Activated gamma-delta T cell (primary cell): ENCODE results near the gene MAML3.

Experiments used
- DNase-seq: peaks from one replicate; lab custom pipeline; 2025; lab: John Stamatoyannopoulos, UW

The MAML3 gene

GRCh38 chr4:140046016-140046415 lies 108.0 kb downstream of the MAML3 start:
- DNase-seq = no peak

- no peak for DNase-seq
These were observed 109.6 kb downstream of the MAML3 start for GRCh38 chr4:140044337-140044902.

DNA sequence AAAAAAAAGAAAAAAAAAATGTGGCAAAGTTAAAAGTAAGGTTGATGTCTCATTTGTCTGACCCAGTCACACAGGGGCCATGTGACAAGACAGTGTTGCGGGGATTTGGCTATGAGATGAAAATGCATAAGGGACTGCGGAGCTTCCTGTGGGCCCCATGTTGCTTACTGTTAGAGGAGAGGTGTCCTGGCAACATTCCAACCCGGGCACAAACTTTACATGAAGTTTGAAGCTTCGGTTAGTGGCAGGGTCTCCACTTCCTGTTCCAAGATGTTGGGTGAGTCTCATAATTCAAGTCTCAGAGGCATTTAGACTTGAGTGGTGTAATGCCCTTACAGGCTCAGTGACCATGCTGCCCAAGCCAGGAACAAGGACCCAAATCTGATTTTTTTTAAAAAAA lies 111.3 kb downstream of the MAML3 start:
- no peak for DNase-seq

DNA sequence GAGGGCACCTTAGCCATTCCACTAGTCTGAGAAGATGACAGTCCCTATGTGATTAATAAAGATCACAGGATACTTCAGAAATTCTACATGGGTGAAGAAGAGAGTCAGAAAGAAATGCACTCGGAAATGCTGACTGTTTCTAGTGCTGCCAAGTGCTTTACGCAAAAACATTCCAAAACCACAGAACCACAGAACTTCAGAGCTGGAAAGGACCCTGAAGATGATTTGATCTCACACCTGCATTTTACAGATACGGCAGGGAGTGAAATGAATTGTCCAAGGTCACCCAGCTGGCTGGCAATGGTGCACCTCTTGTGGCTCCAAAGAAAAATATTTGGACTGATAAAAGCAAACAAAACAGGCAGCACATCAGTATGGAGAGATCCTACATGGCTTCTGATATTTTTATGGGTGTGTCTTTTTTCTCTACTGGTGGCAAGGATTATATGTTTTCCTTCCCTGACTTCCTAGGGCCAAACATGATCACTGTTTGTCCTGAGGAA lies 115.9 kb downstream of the MAML3 start:
- DNase-seq = no peak

GRCh38 chr4:140037353-140038030 lies 116.5 kb downstream of the MAML3 start:
- no peak for DNase-seq

- no peak for DNase-seq
These were observed 122.3 kb downstream of the MAML3 start for GRCh38 chr4:140031706-140032105.

GRCh38 chr4:140031061-140031460 lies 122.9 kb downstream of the MAML3 start:
- no peak for DNase-seq

DNA sequence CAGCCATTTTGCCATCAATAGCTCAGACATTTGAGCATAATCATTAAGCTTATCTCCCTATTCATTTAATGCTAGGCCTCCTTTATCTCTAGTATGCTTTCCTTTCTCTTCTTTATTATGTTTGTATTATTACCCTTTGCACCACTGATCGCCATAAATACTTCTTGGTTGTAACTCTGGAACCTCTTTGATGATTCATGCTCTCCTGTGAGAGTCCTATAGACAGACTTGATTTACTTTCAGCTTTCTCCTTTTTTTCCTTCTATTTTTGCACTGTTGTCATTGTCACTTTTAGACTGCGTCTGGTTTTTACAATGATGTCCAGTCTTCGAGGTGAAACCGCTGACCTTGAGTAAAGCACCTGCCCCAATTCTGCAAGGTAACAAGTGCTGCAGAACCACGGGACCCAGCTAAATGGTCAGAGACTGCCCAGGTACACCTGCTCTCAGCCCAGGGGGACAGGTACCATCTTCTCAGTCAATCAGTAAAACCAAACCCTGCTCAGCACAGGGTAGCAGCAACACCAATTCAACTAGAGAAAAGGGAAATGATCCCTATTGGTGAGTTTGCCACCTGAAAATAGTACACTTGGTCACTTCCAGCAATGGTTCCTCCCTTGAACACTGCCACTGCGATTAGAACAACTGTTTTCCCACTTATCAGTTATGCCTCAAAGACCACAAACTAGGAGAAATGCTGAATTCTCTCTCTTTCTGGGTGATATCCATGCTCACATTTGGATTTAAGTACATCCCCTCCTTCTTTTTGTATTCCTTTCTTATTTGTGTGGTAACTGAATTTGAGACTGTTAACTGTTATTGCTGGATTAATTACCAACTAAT lies 125.1 kb downstream of the MAML3 start:
- DNase-seq = no peak

DNA sequence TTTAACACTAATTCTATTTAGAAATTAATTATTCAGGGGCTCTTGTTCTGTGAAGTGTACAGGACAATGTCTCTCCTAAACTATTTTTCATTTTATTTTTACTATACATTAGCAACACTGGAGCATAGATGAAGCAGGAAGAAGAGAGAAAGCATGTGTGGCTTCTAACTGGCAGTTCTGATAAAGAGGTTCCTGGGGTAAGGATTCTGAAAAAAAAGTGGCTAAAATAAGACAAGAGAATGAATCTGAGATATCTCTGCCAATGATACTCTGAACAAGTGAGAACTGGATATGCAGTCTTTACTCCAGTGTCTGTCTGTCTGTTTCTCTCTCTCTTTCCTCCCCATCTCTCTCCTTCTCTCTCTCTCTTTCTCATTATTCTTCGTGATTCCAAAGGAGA lies 125.9 kb downstream of the MAML3 start:
- DNase-seq = no peak

GRCh38 chr4:140027101-140027500 lies 126.9 kb downstream of the MAML3 start:
- no peak for DNase-seq

DNA sequence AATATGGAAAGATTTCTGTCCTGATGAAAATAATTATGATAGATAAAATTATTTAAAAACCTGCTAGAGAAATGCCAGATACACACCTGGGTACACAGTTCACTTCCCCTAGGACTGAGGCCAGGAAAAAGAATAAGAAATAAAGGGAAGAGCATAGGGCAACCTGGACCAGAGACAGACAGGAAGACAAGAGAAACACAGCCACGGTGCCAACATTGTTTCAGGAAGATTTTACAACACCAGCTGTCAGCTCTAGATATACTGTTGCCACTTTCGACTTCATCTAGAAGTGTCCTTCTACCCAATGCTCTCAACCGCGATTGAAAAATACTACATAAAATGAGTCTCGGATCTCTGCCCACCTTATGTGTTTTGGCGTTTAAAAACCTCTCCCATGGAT lies 128.5 kb downstream of the MAML3 start:
- DNase-seq = no peak

DNA sequence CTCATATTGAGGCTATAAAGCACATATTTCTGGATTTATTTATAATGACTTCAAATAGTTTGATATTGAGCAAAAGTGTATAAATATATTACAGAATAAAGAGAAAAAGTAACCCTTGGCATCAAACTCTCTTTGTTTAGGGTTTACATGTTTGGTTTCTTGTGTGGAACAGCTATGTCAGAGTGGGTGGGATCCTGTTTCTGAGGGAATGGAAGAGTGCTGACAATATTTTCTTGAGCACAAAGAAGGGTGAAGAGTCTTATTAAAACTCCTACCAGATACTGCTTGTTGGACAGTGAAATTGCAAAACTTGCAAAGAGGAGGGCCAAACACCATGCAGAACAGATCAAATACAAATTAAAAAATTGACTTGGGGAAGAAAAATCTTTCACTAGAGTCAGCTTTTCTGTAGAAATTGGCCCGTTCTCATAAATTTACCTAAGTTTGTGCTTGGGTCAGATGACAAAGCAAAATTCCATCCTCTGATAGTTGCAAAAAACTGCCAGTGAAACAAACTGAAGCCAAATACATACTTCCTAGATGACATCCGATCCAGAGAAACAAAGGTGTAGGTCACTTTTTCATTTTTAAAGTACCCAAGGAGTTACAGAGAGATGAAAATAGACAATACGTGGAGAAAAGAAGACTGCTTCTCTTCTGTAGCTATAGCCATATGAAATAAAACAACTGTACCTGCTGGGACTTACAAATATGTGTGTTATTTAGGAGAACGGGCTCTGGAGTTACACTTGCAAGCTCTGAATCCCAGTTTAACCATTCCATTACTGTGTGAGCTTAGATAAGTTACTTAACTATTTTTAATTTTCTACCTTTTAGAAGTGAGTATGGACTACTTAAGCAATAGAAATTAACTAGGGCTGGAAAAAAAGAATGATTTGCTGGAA lies 133.3 kb downstream of the MAML3 start:
- DNase-seq = no peak

GRCh38 chr4:140019619-140020347 lies 134.2 kb downstream of the MAML3 start:
- no peak for DNase-seq

DNA sequence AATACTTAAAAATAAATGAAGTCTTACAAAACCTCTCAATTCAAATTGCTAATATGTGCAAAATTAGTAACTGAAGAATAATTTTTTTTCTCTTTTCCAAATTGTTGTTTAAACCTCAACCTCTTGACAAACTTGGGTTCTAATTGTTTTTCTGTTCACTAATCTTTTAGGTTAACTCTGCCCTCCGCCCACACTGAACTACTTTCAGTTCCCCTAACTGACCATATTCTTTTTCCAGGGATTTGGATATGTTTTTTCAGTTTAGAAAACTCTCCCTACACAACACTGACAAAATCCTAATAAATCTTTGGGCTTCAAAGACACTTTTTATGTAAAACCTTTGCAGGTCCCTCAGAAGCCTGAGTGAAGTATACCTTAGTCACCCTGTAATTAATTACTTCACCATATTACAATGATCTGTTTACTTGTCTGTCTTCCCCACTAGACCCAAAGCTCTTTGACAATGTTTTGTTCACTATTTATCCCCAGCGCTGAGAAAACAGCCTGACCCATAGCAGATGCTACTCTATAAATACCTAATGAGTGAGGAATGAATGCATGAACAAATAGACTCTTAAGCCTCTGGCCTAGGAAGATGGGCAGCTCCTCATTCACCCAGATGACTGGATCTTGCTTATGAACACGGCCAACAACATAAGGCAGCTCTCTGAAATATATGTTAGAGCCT lies 134.9 kb downstream of the MAML3 start:
- DNase-seq = no peak

DNA sequence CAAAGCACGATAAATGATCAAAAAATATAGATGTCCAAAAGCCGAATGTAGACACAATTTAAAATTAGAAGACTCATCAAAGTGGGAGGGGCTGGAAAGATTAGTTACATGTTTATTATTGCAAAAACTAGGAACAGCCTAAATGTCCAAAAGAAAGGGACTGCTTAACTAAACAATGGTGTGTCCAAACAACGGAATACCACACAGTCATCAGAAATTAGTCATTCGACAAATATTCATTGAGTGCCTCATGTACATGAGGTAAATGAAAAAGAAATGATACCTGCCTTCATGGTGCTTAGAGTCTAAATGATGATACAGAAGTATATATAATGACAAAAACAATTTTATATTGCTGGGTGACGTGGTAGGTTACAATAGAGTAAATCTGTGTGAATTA lies 139.7 kb downstream of the MAML3 start:
- no peak for DNase-seq

- no peak for DNase-seq
These were observed 141.1 kb downstream of the MAML3 start for GRCh38 chr4:140012688-140013486.

DNA sequence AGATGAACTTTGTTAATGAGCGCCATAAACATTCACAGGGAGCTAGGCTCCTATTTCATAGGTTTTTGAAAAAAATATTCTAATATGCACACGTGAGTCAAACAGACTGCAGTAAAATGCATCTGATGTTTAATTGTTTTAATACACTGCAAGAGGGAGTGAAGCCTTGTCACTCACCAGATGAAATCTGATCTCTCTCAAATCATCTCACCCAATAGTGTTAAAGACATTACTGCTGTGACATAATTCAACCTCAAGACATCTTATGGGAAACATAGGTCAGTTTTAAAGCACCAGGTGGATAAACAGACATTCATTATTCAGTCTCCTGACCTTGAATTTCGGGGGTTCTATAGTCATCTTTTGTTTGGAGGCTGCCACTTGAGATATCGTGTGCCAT lies 148.3 kb downstream of the MAML3 start:
- no peak for DNase-seq

DNA sequence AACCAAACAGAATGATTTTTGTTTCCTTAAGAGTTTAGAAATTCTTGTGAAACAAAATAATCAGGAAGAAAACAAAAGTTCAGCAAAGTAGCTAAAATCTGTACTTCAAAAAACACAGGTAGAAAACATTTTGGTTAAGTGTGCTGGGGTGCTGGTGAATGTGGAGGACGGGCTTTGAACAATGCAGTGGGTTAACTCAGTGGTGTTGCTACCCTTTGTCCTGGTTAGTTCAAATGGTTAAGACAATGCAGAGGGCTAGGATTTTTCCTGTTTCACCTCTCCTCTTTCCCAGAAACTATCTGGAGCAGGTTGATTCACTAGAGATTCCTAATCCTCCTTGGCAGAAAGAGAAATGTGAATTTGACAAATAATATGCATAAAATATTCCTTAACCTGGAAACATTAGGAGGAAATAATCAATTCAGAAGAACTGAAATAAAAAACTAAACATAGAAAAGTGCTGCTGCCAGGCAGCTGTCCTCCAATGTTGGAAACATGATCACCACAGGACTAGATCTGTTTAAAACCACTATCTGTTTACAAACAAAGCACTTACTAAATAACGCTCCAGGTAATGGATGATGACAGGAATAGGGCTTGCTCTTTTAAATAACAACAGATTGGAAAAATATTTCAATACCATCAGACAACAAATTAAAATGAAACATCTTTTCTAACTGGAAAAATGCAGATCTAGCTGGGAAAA lies 148.9 kb downstream of the MAML3 start:
- DNase-seq = no peak

DNA sequence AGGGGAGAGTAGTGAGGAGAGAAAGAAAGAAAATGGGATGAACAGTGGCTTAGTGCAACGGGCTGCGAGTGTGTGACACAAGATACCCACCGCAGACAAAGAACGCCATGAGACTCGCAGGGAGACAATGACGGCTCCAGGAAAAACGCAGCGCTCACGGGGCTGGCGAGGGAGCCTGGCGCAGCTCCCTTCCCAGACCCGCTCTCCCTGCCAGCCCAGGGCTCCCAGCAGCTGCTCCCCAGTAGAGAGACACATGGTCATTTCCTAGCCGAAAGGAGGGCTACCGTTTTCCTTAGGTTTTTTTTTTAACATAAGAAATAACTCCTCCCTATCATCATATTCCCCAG lies 149.5 kb downstream of the MAML3 start:
- no peak for DNase-seq
